AML-193 (cell line): ENCODE results near the gene TBC1D22A.

Experiments
- DNase-seq, 2 experiments: peaks; one replicate each; lab custom pipeline; 2025; lab: John Stamatoyannopoulos, UW

The TBC1D22A gene

DNA sequence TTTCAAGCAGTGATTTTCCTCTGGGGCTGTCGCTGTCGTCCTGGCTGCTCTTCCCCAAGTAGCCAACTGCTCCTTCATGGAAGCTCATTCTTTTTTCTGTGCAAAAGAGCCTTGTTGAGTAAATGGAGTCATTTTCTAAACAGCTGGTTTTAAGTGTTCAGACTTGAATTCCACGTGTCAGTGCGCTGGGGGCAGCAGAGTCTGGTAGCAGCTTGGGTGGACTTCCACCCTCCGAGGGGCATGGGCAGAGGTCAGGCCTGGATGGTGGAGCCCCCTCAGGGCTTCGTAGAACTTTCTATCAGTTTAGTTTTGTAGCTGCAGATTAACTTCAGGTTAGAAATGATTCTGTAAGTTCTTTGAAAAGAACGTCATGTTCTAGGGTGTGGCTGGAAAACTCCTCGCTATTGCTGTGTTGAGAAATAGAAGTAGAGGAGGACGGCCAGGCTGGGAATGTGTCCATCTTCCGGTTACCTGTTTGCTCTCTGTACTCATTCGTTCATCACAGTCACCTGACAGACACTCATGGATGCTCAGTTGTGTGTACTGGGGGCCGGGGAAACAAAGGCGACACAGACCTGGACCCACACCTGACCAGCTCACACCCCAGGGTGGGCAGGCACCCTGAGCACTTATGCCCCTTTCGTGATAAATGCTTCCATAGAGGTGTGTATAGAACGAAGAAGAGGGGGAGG, 270.7 kb downstream of the TBC1D22A start:
- DNase-seq = no peak

DNA sequence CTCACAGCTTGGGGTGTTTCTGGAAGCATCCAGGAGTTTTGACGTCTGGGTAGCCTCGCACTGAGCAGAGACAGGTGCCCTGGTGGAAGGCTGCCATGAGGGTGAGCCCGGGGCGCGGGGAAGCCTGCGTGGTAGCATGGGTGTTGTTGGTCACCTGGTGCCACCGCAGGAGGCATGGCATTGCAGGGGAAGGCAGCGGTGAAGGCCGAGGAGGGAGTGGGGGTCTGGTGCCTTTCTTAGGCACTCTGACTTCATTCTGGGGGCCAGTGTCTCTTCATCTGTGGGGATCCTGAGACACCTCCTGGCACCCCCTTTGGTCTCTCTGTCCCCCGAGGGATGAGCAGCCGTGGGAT, 271.2 kb downstream of the TBC1D22A start:
- DNase-seq = no peak

DNA sequence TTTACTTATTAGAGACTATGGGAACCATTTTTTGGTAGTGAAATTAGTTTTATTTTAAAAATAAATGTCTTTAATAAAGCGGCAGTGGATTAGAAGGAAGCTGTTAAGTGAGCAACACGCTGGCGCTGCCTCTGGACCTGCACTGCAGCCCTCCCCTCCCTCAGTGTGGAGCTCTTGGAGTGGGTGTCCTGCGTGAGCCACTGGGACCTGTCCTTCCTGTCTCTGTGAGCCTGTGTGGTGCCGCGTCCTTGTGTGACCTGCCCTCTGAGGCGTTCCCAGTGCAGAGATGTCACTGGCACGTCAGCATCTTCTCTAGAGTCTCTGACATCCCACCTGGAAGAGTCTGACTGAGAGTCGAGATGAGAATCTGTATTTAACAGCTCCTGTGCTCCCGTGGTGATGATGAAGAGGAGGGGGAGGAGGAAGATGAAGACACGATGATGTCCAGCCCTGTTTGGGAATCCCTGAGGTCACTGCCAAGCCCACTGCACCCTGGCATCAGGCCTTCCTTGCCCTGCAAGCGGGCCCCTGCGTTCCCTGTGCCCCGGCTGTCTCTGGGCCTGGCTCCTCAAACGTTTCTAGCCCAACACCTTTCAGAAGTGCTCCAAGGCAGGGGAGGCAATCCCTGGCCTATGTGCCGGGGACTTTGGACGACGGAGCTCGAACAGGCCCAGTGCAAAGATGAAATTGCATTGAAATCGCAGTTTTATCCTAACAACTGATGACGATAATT, 271.8 kb downstream of the TBC1D22A start:
- no peak for DNase-seq

DNA sequence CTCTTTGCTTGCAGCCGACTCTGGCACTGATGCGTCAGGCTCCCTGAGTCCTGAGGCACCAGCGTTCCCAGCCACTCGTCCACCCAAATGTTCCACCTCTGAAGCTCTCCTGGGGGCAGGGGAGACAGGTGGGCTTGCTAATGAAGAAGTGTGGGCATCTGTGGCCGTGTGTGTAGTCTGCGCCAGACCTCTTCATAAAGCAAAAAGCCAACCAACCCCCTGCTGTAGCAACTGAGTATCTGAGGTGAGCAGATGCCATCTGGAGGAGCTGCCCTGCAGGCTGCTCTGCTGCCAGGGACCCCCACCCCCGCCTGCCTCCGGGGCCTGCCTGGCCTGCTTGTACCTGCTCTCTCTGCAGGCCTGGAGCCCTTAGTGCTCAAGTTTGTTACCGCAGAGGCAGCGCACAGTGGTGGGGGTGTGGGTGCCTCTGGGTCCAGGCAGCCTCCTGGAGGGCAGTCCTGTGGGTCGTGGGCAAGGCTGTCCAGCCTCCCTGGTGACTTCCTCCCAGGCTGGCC, 272.5 kb downstream of the TBC1D22A start:
- no peak for DNase-seq

DNA sequence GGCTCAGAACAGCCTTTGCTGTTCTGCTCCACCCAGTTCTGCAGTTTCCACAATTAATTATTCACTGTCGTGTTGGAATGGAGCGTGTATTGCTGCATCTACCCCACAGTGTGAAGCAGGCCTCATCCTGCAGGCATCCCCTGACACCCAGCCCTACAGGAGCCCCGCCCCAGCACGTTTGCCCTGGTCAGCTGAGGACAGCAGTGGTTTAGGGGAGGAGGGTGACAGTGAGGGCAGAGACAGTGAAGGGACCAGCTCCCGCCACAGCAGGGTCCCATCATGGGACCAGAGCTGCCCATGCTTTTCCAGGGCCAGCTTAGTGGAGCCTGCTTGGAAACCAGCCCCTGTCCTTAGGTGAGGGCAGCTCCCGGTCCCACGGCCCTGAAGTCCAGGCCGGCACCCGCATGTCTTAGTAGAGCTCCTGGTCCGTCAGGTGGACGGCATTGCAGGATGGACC, 273.0 kb downstream of the TBC1D22A start:
- no peak for DNase-seq

DNA sequence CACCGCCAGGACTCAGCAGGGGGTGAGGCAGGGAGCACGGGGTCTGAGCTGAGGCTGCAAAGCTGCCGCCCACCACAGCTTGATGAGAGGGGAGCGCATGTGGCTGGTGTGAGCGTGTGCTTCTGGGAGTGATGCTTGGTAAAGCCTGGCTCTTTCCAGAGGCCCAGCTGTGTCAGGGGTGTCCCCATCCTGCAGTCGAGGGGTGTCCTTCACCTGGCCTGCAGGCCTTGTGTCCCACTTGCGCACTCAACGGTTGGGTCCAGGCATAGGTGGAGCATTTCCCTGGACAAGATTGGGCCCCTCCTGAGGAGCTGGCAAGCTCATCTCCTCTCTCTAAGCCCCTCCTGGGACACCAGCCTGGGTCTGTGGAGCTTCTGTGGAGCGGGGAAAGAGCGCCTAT, 273.9 kb downstream of the TBC1D22A start:
- no peak for DNase-seq

DNA sequence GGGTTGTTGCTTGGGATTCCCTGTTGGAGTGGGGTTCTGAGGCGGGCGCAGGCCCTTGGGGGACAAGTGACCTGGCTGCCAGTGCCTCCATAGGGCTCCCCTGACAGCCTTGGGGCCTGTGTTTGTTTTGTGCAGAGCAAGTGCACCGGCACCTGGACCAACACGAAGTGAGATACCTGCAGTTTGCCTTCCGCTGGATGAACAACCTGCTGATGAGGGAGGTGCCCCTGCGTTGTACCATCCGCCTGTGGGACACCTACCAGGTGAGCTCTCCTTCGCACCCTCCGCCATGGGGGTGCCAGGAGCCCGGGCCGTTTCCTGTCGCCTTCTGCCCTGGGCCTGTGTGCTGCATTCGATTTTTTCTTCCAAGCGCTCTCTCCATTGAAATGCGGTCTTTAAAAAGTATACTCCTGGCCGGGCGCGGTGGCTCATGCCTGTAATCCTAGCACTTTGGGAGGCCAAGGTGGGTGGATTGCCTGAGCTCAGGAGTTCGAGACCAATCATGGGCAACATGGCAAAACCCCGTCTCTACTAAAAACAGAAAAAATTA, 274.6 kb downstream of the TBC1D22A start:
- DNase-seq = no peak

DNA sequence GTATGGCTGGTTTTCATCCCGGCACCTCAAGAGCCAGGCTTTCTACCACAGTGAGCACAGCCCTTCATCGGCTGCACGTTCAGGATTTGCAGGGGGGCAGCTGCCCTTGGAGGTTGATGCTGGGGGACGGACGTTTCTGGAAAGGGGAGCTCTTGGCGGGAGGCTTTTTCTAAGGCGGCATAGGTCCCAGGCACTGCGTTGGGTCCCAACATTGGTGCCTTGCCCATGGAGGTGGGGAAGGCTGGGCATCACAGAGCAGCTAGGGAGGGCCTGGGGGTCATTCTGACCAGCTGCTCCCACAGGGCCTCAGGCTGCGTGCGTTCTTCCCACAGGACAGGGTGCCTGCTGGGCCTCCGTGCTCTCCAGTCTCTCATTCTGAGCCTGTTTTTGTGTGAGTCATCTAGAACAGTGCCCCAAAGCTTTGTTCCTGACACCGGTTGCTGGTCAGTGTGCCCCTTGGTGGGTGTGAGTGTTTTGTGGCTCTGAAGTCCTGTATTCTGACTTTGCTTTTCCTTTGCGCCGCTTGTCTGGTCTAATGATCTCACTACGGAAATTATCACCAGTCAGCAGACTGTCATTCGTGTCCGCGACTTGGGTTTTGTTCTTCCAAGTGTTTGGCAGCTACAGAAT, 275.9 kb downstream of the TBC1D22A start:
- no peak for DNase-seq

DNA sequence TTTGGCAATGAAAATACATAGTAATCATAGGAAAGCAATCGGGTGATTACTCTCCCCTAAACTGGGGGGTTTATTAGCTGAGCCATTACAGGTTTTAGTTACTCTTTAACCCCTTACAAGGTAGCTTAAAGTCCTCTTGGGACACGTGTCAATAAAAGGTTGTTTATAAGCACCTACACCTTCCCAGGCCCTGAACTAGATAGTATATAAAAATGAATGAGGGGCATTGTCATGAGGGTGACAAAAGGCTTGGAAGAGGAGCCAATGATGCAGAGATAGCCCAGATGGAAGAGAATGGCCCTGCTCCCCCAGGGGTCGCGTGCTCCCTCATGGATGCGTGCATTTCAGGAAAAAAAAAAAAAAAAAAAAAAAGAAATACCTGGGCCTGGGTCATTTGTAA, 276.9 kb downstream of the TBC1D22A start:
- no peak for DNase-seq

DNA sequence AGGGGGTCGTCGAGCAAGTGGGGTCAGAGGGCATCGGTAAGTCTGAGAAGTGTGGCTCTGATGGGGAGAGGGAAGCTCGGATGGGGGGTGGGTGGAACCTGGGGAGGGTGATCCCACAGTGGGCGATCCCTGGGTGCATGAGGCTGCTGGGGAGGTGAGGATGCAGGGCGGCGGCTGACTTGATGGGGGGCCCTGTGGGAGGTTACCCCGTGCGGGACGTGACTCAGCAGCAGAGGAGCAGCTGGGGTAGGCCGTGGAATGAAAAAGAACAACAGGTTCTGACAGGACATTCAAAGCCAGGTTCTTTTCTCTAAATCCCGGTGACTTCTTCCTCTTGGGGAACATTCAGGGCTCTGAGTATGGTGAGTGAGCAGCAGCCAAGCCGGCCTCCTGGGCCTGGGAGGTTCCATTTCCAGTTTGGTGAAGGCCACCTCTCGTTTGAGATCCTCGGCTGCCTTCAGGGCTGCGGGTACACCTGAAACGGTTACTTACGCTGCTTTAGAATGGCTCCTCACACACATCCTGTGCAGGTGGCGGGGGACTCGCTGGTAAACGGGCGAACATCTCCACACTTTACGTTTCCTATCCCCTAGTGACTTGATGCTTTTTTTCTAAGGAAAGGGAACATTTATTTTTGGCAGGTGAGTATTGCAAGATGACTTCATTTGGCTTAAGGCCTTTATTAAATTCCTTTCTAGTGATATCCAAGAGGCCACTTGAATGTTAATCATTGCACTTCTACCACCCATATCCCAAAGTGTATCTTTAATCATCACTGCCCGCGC, 278.2 kb downstream of the TBC1D22A start:
- DNase-seq = no peak

DNA sequence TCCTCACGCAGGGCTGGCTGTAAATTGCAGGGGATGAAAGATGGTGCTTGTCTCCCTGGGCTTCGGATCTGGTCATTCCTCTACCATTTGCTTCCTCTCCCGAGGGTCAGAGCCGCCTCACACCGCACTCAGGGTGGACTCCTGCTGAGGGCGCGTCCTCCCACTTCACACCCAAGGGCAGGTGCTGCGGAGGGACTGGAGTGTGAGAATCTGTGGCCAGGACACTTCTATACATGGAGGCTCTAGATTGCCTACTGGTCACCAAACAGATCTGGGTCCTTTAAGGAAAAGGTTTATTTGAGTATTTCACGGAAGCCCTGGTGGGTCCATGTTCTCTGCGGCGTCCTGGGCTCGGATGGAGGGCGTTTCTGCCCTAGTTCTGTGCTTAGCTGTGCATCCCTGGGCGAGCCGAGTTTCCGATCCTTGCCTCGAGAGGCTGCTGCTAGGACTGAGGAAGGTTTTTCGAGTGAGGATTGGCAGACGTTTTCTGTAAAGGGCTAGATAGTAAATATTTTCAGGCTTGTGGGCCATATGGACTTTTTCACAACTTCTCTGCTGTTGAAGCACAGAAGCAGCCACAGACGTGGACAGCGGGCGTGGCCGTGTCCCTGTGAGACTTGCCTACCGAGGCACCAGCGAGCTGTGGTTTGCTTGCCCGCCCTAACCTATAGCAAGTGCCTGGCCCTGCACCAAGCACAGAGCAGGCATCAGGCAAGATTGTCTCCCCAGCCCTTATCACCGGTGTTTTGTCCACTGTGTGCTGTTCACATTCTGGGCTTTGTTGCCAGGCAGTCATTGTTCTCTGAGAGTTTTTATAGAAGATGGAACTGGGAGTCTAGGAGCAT, 279.0 kb downstream of the TBC1D22A start:
- DNase-seq = no peak

DNA sequence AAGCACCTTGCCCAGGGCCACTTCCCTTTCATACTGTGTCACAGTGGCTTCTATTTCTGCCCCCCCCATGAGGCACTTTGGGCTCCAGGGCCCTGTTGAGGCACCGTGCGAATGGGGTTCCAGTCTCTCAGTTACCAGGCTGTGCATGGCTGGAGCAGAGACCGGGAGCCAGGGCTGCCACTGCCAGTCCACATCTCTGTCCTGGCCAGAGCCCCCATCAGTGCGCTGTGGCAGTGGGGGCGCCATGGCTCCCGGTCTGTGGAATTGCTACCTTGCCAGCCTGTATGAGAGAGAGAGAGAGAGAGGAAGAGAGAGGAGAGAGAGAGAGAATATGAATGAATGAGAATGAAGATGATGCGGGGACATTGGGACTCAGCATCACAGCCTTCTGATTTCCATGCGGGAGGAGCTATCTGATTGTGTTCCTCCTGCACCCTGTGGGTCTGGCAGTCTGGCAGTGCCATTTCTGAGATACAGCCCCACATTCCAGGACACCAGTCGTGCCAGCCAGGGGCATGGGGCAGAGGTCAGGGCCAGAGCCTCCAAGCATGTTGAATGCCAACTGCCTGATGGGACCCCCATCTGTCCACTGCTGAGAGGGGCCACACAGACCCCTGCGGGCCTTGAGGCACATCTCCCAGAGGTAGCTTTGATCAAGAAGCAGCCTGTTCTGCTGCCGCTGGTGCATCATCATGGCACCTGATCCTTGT, 279.8 kb downstream of the TBC1D22A start:
- no peak for DNase-seq

DNA sequence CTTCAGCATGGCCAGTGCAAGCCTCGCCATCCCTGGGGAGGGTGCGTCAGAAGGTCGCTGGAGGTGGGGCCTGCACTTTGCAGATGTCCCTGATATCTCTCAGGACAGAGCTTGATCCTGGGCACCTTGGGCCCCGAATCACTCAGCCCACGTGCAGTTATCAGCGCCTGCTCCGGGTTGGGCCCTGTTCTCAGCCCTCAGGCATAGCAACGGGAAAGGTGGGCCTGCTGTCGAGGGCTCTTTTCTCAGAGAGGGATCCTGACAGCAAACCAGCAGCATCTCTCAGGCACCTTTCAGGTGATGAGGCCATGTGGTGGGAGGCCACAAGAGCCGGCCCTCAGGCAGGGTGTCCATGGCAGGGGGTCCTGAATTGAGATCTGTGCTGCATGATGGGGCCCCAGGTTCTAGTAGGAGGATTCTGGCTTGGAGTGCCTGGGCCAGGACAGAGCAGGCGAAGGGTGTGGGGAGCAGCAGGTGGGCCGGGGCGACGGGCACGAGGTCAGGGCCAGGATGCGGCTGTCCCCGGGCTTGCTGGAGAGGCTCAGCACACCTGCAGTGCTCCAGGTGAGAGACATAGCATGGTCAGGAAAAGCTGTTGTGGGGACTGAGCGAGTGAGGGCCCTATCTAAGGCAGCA, 280.5 kb downstream of the TBC1D22A start:
- no peak for DNase-seq

DNA sequence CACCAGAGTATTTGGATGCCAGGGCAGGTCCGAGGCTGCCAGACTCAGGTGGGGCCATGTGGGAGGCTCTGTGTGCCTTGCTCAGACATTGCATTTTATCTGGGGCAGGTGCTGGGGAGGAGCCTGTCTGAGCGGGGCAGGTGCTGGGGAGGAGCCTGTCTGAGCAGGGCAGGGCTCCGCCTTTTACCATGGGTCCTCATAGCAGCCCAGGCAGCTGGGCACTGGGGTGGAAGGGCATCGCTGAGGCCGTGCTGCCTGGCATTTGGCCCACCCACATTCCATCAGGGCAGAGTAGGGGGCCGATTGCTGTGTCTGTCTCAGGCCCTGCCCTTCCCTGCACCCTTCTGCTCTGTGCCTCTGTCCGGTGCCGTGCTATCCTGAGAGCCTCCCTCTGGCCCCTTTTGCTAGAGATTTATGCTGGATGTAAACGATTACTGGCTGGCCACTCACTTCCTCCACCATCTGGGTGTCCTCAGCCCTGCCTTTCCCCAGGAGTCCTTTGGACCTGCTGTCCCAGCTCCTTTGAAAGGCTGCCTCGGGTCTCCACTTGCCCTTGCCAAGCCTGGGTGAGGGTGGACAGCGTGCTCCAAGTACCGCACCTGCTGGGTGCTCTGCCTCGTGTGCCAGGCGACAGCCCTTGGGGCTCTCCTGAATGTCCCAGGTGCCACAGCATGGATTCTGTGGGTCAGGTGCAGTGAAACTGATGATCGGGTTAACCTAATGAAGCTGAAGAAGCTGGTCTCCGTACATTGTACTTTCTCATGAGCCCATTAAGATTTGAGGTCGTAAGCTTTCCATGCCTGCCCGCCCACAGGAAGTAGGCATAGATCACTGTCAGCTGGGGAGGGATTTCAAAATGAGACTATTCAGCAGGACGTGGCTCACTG, 281.6 kb downstream of the TBC1D22A start:
- DNase-seq = no peak

DNA sequence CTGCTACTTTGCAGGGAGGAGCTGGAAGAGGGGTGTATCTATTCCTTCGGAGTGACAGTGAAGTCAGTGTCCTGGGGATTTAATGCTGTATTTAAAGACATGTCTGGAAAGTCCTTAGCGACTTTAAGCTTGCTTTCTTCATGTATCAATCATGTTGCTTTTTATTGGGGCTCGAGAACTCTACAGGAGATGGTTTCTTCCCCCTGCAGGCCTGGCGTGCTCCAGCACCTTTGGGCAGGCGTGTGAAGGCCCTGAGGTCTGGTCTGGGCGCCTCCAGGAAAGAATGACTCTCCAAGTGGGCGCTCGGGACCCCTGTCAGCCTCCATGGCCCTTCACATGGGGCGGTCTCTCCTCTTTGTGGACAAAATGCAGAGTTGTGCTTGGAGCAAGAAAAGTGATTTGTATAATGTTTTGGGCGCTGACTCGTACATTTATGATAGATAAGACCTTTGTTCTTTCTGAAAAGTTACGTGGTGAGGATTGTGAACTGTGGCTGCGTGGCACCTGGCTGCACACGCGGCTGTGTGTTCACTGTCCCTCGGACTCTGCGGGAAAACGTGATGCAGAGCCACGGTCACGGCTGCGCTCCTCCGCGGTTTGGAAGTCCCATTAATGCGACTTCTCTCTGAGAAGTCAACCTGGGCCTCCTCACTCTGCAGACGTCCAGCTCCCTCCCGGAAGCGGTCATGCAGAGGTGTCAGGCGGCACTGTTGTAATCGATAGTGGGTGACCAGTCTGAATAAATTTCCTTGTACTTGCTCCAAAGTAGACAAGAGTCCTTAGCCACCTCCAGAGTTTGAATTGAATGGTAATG, 282.5 kb downstream of the TBC1D22A start:
- DNase-seq = no peak

DNA sequence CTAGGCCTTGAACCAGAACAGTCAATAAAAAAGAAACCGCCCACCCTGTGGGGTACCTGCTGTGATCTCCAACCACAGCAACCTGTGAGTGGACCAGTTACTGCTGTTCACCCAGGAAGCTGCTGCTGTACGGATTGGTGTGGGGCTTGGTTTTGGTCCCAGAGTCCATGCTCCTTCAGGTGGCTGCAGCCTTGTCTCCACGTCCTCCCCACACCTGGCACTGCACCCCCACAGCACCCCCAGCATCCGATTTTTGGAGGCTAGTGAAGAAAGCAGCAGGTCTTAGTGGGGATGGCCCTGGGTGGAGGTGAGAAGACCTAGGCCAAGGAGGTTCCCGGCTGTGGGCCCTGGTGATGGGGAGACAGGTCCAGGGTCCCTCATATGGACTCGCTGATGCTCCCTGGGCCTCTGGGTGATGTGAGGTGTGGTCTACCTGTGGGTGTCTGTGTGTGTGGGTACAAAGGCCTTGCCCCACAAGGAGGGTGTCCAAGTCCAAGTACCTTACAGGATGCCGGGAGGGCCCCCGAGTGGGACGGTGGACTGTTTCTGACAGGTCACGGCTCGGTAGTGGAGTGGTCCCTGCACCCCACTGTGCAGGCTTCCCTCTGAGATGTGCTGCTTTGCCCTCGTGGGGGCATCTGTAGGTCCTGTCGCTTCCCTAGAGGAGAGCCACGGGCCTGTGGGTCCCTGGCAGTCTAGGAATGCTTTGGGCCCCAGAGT, 283.4 kb downstream of the TBC1D22A start:
- DNase-seq = no peak

DNA sequence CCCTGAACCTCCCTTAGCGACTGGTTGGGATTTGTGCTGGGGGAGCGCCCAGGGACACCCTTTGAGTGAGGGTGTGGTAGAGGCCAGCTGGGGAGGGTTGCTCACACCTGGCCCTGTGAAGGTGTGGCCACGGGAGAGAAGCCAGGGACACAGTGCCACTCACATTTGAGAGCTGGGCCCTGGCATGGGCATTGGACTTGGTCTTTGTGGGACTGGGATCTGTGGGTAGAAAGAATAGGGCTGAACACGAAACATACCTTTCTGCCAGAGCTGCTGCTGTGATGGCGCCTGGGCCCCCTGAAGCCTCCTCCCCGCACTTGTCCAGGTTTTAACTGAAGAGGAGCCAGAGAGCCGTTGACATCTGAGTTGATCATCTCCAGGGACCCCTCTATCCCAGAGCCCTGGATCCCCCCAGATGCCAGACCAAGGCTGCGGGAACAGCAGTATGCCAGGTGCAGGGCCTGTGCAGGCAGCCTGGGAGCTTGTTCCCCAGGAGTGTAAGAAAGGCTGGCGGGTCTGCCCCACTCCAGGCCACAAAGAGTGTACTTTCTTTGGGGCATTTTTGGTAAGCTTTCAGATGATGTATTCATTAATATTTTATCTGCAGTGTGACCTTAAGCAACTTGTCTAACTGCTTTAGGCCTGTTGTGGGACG, 284.1 kb downstream of the TBC1D22A start:
- no peak for DNase-seq
